ENCODE measurements around the gene TUBG1. TPM values are rescaled to one million over a fixed set of nuclear protein-coding genes. Genes with fewer than 3 reads are reported as not detected.

TUBG1 gene
- total and polyA plus RNA-seq, 2 of the 8 experiments (the other 6 are each of a cell fraction or from before 2014, with no cell fraction given): 109 to 208 TPM

GRCh38 chr17:42566883-42567573 is 42.5 kb upstream of the TUBG1 start, which contains the start of gene MLX (continued):
- TF ChIP-seq GTF2F1 (IDR thresholded peaks at IDR 0.05; ENCODE audit: borderline replicate concordance, low read depth, low read length) (no peak), TEAD4 (IDR thresholded peaks at IDR 0.05; ENCODE audit: low read depth, low read length) (peak; percentile 34; the same call in 1 of the 2 replicates)

All from H1 (cell line).